HEK293 (cell line): ENCODE data around the gene ZC3H10.

Experiments
- ZNF138 ChIP-seq: fragments of 450-650 bp; formaldehyde crosslinking; IDR thresholded peaks from 2 replicates; pipeline ENCODE4 v1.5.1; 2016; ENCODE audit warnings: missing biosample characterization, missing genetic modification characterization, borderline replicate concordance
- ZNF621 ChIP-seq: fragments of 450-650 bp; formaldehyde crosslinking; IDR thresholded peaks from 2 replicates; pipeline ENCODE4 v1.5.1; 2017; ENCODE audit warnings: missing biosample characterization, missing genetic modification characterization
- TF ChIP-seq, protein P1 (sequence below): fragments of 450-650 bp; formaldehyde crosslinking; IDR thresholded peaks from 2 replicates; pipeline ENCODE4 v1.5.1; 2016; ENCODE audit warnings: missing biosample characterization, missing genetic modification characterization
- TF ChIP-seq, protein P2 (sequence below): fragments of 450-650 bp; formaldehyde crosslinking; IDR thresholded peaks from 2 replicates; pipeline ENCODE4 v1.5.1; 2016; ENCODE audit warnings: missing biosample characterization, missing genetic modification characterization

DNA sequence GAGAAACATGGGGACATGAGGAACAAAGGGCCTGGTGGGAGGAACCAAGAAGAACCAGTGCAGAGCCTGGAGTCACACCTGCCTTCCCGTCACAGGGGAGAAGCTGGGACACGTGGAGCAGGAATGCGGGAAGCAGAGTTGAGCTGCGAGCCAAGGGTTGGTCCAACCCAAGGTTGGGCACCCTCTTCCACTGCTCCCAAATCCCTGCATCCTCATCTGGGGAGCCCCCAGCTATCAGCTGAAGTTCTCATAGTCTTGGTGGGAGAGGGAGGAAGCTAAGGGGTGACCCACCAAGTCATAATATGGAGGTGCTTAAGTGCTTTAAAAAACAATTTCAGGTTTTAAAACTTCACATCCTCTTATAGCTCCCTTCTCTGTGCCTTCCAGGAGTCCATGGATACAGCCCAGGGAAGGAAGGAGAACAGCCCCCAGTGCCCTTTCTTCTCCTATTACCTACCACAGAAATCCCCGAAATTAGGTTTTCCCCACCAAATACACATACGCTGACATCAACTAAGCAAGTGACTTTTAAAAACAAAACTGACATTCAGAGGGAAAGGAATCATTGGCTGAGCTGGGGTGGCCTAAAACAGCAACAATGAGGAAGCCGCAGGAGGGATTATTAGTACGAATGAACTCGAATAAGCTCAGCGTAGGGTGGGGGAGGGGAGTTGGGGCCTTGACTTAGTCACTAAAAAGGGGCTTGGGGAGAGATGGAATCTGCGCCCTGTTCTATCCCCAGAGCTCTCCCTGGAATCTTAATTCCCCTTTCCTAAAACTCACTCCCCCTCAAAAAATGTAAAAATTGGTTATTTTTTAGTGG is 44.6 kb downstream of the ZC3H10 start:
- TF ChIP-seq, protein P1, sequence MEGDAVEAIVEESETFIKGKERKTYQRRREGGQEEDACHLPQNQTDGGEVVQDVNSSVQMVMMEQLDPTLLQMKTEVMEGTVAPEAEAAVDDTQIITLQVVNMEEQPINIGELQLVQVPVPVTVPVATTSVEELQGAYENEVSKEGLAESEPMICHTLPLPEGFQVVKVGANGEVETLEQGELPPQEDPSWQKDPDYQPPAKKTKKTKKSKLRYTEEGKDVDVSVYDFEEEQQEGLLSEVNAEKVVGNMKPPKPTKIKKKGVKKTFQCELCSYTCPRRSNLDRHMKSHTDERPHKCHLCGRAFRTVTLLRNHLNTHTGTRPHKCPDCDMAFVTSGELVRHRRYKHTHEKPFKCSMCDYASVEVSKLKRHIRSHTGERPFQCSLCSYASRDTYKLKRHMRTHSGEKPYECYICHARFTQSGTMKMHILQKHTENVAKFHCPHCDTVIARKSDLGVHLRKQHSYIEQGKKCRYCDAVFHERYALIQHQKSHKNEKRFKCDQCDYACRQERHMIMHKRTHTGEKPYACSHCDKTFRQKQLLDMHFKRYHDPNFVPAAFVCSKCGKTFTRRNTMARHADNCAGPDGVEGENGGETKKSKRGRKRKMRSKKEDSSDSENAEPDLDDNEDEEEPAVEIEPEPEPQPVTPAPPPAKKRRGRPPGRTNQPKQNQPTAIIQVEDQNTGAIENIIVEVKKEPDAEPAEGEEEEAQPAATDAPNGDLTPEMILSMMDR (tag by site-specific recombination): no peak
- TF ChIP-seq ZNF138 (no peak), ZNF621 (tag by site-specific recombination) (no peak)
- TF ChIP-seq, protein P2, sequence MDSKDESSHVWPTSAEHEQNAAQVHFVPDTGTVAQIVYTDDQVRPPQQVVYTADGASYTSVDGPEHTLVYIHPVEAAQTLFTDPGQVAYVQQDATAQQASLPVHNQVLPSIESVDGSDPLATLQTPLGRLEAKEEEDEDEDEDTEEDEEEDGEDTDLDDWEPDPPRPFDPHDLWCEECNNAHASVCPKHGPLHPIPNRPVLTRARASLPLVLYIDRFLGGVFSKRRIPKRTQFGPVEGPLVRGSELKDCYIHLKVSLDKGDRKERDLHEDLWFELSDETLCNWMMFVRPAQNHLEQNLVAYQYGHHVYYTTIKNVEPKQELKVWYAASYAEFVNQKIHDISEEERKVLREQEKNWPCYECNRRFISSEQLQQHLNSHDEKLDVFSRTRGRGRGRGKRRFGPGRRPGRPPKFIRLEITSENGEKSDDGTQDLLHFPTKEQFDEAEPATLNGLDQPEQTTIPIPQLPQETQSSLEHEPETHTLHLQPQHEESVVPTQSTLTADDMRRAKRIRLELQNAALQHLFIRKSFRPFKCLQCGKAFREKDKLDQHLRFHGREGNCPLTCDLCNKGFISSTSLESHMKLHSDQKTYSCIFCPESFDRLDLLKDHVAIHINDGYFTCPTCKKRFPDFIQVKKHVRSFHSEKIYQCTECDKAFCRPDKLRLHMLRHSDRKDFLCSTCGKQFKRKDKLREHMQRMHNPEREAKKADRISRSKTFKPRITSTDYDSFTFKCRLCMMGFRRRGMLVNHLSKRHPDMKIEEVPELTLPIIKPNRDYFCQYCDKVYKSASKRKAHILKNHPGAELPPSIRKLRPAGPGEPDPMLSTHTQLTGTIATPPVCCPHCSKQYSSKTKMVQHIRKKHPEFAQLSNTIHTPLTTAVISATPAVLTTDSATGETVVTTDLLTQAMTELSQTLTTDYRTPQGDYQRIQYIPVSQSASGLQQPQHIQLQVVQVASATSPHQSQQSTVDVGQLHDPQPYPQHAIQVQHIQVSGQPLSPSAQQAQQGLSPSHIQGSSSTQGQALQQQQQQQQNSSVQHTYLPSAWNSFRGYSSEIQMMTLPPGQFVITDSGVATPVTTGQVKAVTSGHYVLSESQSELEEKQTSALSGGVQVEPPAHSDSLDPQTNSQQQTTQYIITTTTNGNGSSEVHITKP (tag by site-specific recombination): 0 out of 2 replicates have a peak, but pooled peaks have one; percentile 33
